Activated CD8-positive, alpha-beta T cell treated with anti-CD3 and anti-CD28 coated beads, Interleukin-2, amount 10 ng/mL, durations not matched to agents 7 days and 5 days (primary cell): Measurements from ENCODE around the gene NPY1R. TPM values are rescaled to one million over a fixed set of nuclear protein-coding genes. Genes with fewer than 3 reads are reported as not detected.

Experiments used
- ATAC-seq: fragments of 150-1000 bp; cut with Tn5 transposase; one replicate; pipeline ENCODE4 v1.10.0; 2021; ENCODE audit warnings: moderate library complexity
- CTCF ChIA-PET: fragments of 350-600 bp; sonication (Branson Sonifier 250); formaldehyde crosslinking; loops from one replicate; lab custom pipeline; 2021; ENCODE audit warnings: antibody characterized with exemption; lab: Charles Lee
- POLR2A ChIA-PET: fragments of 350-600 bp; sonication (Branson Sonifier 250); formaldehyde crosslinking; loops from one replicate; lab custom pipeline; 2021; ENCODE audit warnings: antibody characterized with exemption; lab: Charles Lee
- DNase-seq: peaks from one replicate; pipeline ENCODE4 v3.0.0-alpha.2; 2020
- H3K27ac Mint-ChIP-seq: one replicate; pipeline ENCODE4 v1.8.0; 2021; ENCODE audit warnings: mild to moderate bottlenecking, mixed read lengths
- H3K27me3 Mint-ChIP-seq: one replicate; pipeline ENCODE4 v1.8.0; 2021; ENCODE audit warnings: low read depth, mixed read lengths
- H3K36me3 Mint-ChIP-seq: one replicate; pipeline ENCODE4 v1.8.0; 2021; ENCODE audit warnings: low read depth, mixed read lengths
- H3K4me1 Mint-ChIP-seq: one replicate; pipeline ENCODE4 v1.8.0; 2021; ENCODE audit warnings: low read depth, mixed read lengths
- H3K4me3 Mint-ChIP-seq: one replicate; pipeline ENCODE4 v1.8.0; 2021; ENCODE audit warnings: mild to moderate bottlenecking, mixed read lengths
- H3K9me3 Mint-ChIP-seq: one replicate; pipeline ENCODE4 v1.8.0; 2022; ENCODE audit warnings: mixed read lengths; ENCODE audit not compliant: insufficient read depth
- total RNA-seq, 2 experiments: library from RNA; stranded (reverse); gene quantifications; one replicate each; pipeline ENCODE4 v1.2.3, GENCODE V29; 2021

NPY1R gene
- not detected for total RNA-seq

DNA sequence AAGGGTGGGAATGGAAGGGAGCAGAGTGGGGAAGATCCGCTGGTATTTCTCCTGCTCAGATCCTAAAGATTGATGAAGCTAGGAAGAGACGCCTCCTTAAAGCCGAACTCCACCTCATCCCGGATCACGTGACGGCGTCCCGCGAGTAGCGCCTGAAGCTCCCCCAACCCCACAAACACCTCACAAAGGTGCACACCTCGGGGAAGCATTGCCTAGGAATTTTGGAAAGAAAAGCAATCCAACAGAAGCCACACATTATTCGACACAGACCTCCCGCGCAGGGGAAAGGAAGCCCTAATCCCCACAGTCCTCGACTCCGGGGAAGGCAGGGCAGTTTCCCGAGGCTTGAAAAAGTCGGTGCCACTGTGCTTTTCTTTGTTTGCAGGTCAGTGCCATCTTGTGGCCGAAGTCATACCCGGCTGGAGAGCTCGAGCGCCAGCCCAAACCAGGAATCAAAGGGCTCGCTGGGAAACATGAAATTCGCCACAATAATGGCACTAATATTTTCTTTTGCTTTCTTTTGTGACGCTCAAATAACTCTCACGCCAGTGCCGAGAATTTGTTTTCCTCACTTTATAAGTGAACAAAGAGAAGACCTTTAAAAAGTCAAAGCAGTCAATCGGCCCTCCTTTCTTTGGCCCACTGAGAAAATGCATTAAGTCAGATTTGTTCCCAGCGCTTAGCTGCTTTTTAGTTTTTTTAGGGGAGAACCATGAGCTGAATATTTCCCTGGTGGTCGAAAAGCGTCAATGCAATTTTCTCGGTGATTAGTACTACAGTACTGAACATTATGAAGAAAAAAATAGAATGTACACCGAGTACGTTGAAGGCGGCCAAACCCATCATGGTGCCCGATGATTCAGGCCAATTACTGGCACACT, at the start of gene NPY1R:
TSS of gene NPY1R (minus strand) at position 71 of the 881 bp plus-strand sequence. CDS start 6,042 bp downstream, outside the sequence.
- CTCF ChIA-PET = interaction anchor here (0.8 to 2.2 kb wide), 8 partner anchors 9 to 286 kb away, joined by 3 to 8 read pairs (median 4); no protein-coding TSS in a partner anchor
- ATAC-seq (peak; percentile 63), DNase-seq (peak; percentile 44)
- Mint-ChIP-seq H3K9me3 (no peaks in the 10 kb centered on the region), H3K27me3 (peaks cover 40% of the 10 kb centered on the region), H3K36me3 (no peaks in the 10 kb centered on the region), H3K4me1 (peaks cover 11% of the 10 kb centered on the region), H3K27ac (no peak within 1 kb of the TSS), H3K4me3 (peak within 1 kb of the TSS; percentile 50)
- POLR2A ChIA-PET = no interaction called here

DNA sequence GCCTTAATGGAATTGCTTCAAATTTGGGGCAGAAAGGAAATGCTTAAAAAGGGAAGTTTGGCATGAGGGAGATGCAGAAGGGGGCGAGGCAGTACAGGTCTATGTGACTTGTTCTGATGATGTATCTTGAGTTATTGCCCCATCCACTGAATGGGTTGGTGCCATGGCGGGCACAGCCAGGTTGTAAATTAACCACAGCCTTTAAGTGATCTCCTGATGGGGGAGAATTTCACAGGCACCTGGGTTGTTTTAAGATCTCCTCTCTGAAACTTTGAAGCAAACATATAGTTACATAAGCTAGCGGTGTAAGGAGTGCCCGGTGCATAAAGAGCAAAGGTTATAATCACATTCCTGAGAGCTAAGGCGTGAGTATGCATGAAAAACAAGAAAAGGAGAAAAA, 48.3 kb upstream of the NPY1R start:
- no peaks in the 10 kb centered on the region for H3K27me3 Mint-ChIP-seq
- ChIA-PET CTCF (no interaction called here), POLR2A (no interaction called here)
- no peaks in the 10 kb centered on the region for H3K9me3 Mint-ChIP-seq
- no peak overlapping the region for H3K27ac Mint-ChIP-seq
- no peak overlapping the region for H3K4me3 Mint-ChIP-seq
- no peaks in the 10 kb centered on the region for H3K36me3 Mint-ChIP-seq
- DNase-seq = no peak
- no peak for ATAC-seq
- H3K4me1 Mint-ChIP-seq = no peaks in the 10 kb centered on the region

DNA sequence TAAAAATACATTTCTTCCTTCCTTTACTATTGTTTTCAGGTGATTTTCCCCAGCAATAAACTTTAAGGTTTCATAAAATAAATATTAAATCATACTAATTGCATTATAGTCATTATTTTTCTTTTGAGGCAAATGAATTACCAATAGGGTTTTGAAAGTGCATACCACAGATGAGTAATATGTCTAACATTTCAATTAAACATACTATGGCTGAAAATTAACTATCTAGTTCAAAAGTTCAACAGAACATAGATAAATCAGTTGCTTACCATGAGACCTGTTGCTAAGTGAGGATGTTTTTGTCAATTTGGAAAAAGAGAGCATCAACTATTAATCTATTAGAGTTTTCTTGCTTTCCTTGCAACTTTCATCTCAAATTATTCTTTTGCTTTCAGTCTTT, 46.3 kb upstream of the NPY1R start:
- Mint-ChIP-seq H3K4me1 (no peaks in the 10 kb centered on the region), H3K36me3 (no peaks in the 10 kb centered on the region), H3K27ac (no peak overlapping the region), H3K4me3 (no peak overlapping the region), H3K9me3 (no peaks in the 10 kb centered on the region), H3K27me3 (no peaks in the 10 kb centered on the region)
- ChIA-PET POLR2A (no interaction called here), CTCF (no interaction called here)
- DNase-seq (no peak), ATAC-seq (no peak)

GRCh38 chr4:163372029-163372428, 39.6 kb upstream of the NPY1R start:
- peaks cover 7% of the 10 kb centered on the region for H3K27me3 Mint-ChIP-seq
- no peaks in the 10 kb centered on the region for H3K9me3 Mint-ChIP-seq
- no peaks in the 10 kb centered on the region for H3K4me1 Mint-ChIP-seq
- POLR2A ChIA-PET = no interaction called here
- H3K4me3 Mint-ChIP-seq = no peak overlapping the region
- no peaks in the 10 kb centered on the region for H3K36me3 Mint-ChIP-seq
- DNase-seq (no peak), ATAC-seq (no peak)
- CTCF ChIA-PET = no interaction called here
- H3K27ac Mint-ChIP-seq = no peak overlapping the region

DNA sequence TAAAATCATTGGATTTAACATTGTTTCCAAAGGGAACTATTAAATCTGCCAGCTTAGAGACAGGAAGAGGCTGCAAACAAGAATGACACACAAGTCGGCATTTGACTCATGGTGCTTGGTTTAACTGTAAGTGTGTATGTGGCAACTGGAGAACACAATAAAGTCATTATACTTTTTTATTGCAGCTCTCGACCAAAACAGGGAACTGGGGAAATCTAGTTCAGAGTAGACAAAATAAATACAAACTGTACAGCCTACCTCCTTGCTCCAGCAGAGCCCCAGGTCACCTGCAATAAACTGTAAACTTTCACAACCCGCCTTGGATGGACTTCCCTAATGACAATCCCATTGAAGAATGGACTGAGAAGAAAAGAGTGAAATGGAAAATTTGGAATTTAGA, 35.3 kb upstream of the NPY1R start:
- H3K4me3 Mint-ChIP-seq = no peak overlapping the region
- no peaks in the 10 kb centered on the region for H3K9me3 Mint-ChIP-seq
- POLR2A ChIA-PET = no interaction called here
- no peaks in the 10 kb centered on the region for H3K36me3 Mint-ChIP-seq
- ATAC-seq (no peak), DNase-seq (no peak)
- H3K27ac Mint-ChIP-seq = no peak overlapping the region
- H3K4me1 Mint-ChIP-seq = no peaks in the 10 kb centered on the region
- H3K27me3 Mint-ChIP-seq = peaks cover 7% of the 10 kb centered on the region
- CTCF ChIA-PET = no interaction called here

DNA sequence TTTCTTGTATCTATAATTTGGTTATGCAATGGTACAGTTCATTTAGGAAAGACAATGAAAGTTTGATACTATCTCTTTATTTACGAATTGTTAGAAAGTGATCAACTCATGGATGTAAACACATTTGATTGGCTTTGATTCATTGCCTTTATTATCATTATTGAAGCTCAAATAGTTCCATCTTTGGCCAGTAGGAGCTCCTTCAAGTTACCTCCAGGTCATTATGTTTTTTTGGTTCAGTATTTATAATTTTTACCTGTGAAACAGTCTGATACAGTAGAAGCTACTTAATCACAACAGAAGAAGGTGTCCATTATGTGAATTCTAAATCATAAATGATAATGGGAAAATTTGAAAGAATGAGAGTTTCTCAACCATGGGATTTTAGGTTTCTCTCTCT, 23.7 kb upstream of the NPY1R start:
- no peak for ATAC-seq
- H3K27ac Mint-ChIP-seq = no peak overlapping the region
- ChIA-PET POLR2A (no interaction called here), CTCF (no interaction called here)
- H3K36me3 Mint-ChIP-seq = no peaks in the 10 kb centered on the region
- no peaks in the 10 kb centered on the region for H3K9me3 Mint-ChIP-seq
- H3K27me3 Mint-ChIP-seq = no peaks in the 10 kb centered on the region
- no peaks in the 10 kb centered on the region for H3K4me1 Mint-ChIP-seq
- H3K4me3 Mint-ChIP-seq = no peak overlapping the region
- no peak for DNase-seq

- no peaks in the 10 kb centered on the region for H3K27me3 Mint-ChIP-seq
- H3K27ac Mint-ChIP-seq = no peak overlapping the region
- POLR2A ChIA-PET = no interaction called here
- no peaks in the 10 kb centered on the region for H3K9me3 Mint-ChIP-seq
- no peak overlapping the region for H3K4me3 Mint-ChIP-seq
- DNase-seq (no peak), ATAC-seq (no peak)
- CTCF ChIA-PET = no interaction called here
- no peaks in the 10 kb centered on the region for H3K36me3 Mint-ChIP-seq
- no peaks in the 10 kb centered on the region for H3K4me1 Mint-ChIP-seq
These were observed 20.7 kb upstream of the NPY1R start for GRCh38 chr4:163353054-163353453.

DNA sequence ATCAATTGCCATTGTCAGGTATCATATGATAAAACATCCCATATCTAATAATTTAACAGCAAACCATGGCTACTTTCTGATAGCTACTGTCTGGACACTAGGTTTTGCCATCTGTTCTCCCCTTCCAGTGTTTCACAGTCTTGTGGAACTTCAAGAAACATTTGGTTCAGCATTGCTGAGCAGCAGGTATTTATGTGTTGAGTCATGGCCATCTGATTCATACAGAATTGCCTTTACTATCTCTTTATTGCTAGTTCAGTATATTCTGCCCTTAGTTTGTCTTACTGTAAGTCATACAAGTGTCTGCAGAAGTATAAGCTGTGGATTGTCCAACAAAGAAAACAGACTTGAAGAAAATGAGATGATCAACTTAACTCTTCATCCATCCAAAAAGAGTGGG, 18.3 kb upstream of the NPY1R start:
- H3K27ac Mint-ChIP-seq = no peak overlapping the region
- H3K4me3 Mint-ChIP-seq = no peak overlapping the region
- POLR2A ChIA-PET = no interaction called here
- DNase-seq (no peak), ATAC-seq (no peak)
- peaks cover 5% of the 10 kb centered on the region for H3K27me3 Mint-ChIP-seq
- CTCF ChIA-PET = no interaction called here
- H3K9me3 Mint-ChIP-seq = no peaks in the 10 kb centered on the region
- no peaks in the 10 kb centered on the region for H3K4me1 Mint-ChIP-seq
- no peaks in the 10 kb centered on the region for H3K36me3 Mint-ChIP-seq

GRCh38 chr4:163344147-163345125, 12.0 kb upstream of the NPY1R start:
- no peaks in the 10 kb centered on the region for H3K36me3 Mint-ChIP-seq
- no peaks in the 10 kb centered on the region for H3K9me3 Mint-ChIP-seq
- no peak overlapping the region for H3K27ac Mint-ChIP-seq
- ChIA-PET CTCF (no interaction called here), POLR2A (no interaction called here)
- peaks cover 30% of the 10 kb centered on the region for H3K27me3 Mint-ChIP-seq
- DNase-seq = no peak
- no peaks in the 10 kb centered on the region for H3K4me1 Mint-ChIP-seq
- ATAC-seq = no peak
- no peak overlapping the region for H3K4me3 Mint-ChIP-seq

DNA sequence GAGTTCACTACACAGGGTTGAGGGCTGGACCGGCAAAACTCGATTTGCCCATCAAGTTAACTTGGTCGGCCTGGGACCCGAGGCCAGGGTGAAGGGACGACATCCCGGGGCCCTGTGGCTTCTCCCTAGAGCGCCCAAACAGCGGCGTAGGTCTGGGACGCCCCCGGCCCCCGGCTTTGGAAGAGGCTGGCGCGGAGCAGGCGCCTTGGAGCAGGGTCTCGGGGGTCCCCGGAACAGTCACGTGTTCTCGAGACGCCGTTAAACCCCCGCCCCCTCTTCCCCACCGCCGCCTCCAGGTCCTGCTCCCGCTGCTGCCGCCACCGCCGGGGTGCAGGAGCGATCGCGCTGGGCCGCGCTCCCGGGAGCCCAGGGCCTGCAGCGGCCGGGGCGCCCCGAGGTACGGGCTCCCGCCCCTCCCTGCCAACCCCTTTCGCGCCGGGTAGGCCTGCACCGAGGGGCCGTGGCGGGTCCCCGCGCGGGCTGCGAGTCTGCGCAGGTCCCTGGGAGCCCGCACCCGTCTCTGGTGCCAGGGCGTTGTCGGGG, 11.3 kb upstream of the NPY1R start, which contains the start of gene NPY5R:
TSS of gene NPY5R (plus strand) at position 289 of the 543 bp plus-strand sequence. CDS start 6,382 bp downstream, outside the sequence.
- Mint-ChIP-seq H3K27ac (no peak within 1 kb of the TSS), H3K4me3 (no peak within 1 kb of the TSS), H3K4me1 (no peaks in the 10 kb centered on the region), H3K9me3 (no peaks in the 10 kb centered on the region), H3K27me3 (peaks cover 33% of the 10 kb centered on the region), H3K36me3 (no peaks in the 10 kb centered on the region)
- DNase-seq (no peak), ATAC-seq (no peak)
- ChIA-PET CTCF (no interaction called here), POLR2A (no interaction called here)

GRCh38 chr4:163335384-163335783, 3.0 kb upstream of the NPY1R start:
- POLR2A ChIA-PET = no interaction called here
- Mint-ChIP-seq H3K27me3 (peaks cover 40% of the 10 kb centered on the region), H3K27ac (no peak overlapping the region), H3K9me3 (no peaks in the 10 kb centered on the region), H3K36me3 (no peaks in the 10 kb centered on the region), H3K4me1 (peaks cover 11% of the 10 kb centered on the region), H3K4me3 (no peak overlapping the region)
- no peak for DNase-seq
- CTCF ChIA-PET = no interaction called here
- ATAC-seq = no peak
